ENCODE measurements around the gene PLAAT3. TPM values are rescaled to one million over a fixed set of nuclear protein-coding genes. Genes with fewer than 3 reads are reported as not detected.
A peak's percentile ranks its signal among the peaks of the same experiment; 100 is the strongest.
"Not testable (repeated sequence)": the region's sequence is repeated elsewhere in the genome, so short reads cannot be mapped to it uniquely, and the experiment has no call there.

Gene PLAAT3
- total RNA-seq, 4 donors from 2014 or later, result 0.57 to 15.4 (median 4.5) TPM

GRCh38 chr11:63552921-63553320 is 61.3 kb downstream of the PLAAT3 start:
- Histone ChIP-seq H3K27ac (peak overlapping the region in 3 of 4 donors; percentile 2 to 31 (median 22)), H3K27me3 (no peaks in the 10 kb centered on the region), H3K4me3 (no peak overlapping the region), H3K36me3 (no peaks in the 10 kb centered on the region), H3K9me3 (no peaks in the 10 kb centered on the region), H3K4me1 (peaks cover 0 to 16% (median 0%) of the 10 kb centered on the region in 3 donors)
- DNase-seq, result no peak
- TF ChIP-seq CTCF (IDR thresholded peaks at IDR 0.05), result no peak
- no peak for TF ChIP-seq POLR2A (IDR thresholded peaks at IDR 0.05)
- WGBS, 2 donors, result 78 to 85% methylated on average over 5 to 7 of the region's 7 CpGs
- intact Hi-C loops (cut with DNase I), result no loop called here

GRCh38 chr11:63551889-63552266 is 62.4 kb downstream of the PLAAT3 start:
- no peak for DNase-seq
- Histone ChIP-seq H3K9me3 (no peaks in the 10 kb centered on the region), H3K4me3 (no peak overlapping the region), H3K27ac (no peak overlapping the region), H3K36me3 (peaks cover 0 to 8% (median 0%) of the 10 kb centered on the region in 3 donors), H3K27me3 (no peaks in the 10 kb centered on the region), H3K4me1 (peaks cover 0 to 16% (median 0%) of the 10 kb centered on the region in 3 donors)
- intact Hi-C loops (cut with DNase I), result no loop called here
- no peak for TF ChIP-seq POLR2A (IDR thresholded peaks at IDR 0.05)
- no peak for TF ChIP-seq CTCF (IDR thresholded peaks at IDR 0.05)
- WGBS, 2 donors, result 84 to 91% methylated on average over 3 to 6 of the region's 6 CpGs

GRCh38 chr11:63551091-63551888 is 62.9 kb downstream of the PLAAT3 start:
- Histone ChIP-seq H3K27ac (no peak overlapping the region), H3K4me1 (peaks cover 0 to 16% (median 0%) of the 10 kb centered on the region in 3 donors)

GRCh38 chr11:63550156-63550700 is 64.0 kb downstream of the PLAAT3 start:
- DNase-seq; H3K4me3 ChIP-seq; H3K9me3 ChIP-seq; intact Hi-C loops (cut with DNase I); H3K27me3 ChIP-seq; H3K27ac ChIP-seq: not testable (repeated sequence)
- 93% methylated on average over 5 of the region's 31 CpGs; no CpG with 5 or more reads in 1 of the 2 donors for WGBS, 2 donors
- H3K36me3 ChIP-seq, result peaks cover 0 to 24% (median 0%) of the 10 kb centered on the region in 3 donors
- H3K4me1 ChIP-seq, result peaks cover 0 to 16% (median 0%) of the 10 kb centered on the region in 3 donors

More at GRCh38 chr11:63551091-63551888, 62.9 kb downstream of the PLAAT3 start:
- Histone ChIP-seq H3K36me3 (peaks cover 0 to 13% (median 0%) of the 10 kb centered on the region in 3 donors), H3K27me3 (no peaks in the 10 kb centered on the region), H3K9me3 (no peaks in the 10 kb centered on the region), H3K4me3 (no peak overlapping the region)
- WGBS, 2 donors, result 67 to 86% methylated on average over 17 to 23 of the region's 27 CpGs
- no peak for TF ChIP-seq POLR2A (IDR thresholded peaks at IDR 0.05)
- intact Hi-C loops (cut with DNase I), result no loop called here
- no peak for DNase-seq

GRCh38 chr11:63549411-63549810 is 64.8 kb downstream of the PLAAT3 start:
- DNase-seq, result no peak
- H3K36me3 ChIP-seq, result peaks cover 0 to 32% (median 4%) of the 10 kb centered on the region in 3 donors
- intact Hi-C loops (cut with DNase I), result no loop called here
- H3K4me3 ChIP-seq, result no peak overlapping the region
- no peak for TF ChIP-seq POLR2A (IDR thresholded peaks at IDR 0.05)
- TF ChIP-seq CTCF (IDR thresholded peaks at IDR 0.05), result no peak
- WGBS, 2 donors, result 87 to 92% methylated on average over 3 of the region's 4 CpGs
- no peak overlapping the region for H3K27ac ChIP-seq
- no peaks in the 10 kb centered on the region for H3K27me3 ChIP-seq
- peaks cover 0 to 16% (median 0%) of the 10 kb centered on the region in 3 donors for H3K4me1 ChIP-seq
- no peaks in the 10 kb centered on the region for H3K9me3 ChIP-seq

- peaks cover 0 to 7% (median 0%) of the 10 kb centered on the region in 3 donors for H3K4me1 ChIP-seq
- no peaks in the 10 kb centered on the region for H3K27me3 ChIP-seq
- TF ChIP-seq POLR2A (IDR thresholded peaks at IDR 0.05), result no peak
- no peak for TF ChIP-seq CTCF (IDR thresholded peaks at IDR 0.05)
- H3K36me3 ChIP-seq, result peaks cover 0 to 37% (median 4%) of the 10 kb centered on the region in 3 donors
- 64 to 65% methylated on average over 4 of the region's 4 CpGs for WGBS, 2 donors
- H3K9me3 ChIP-seq, result no peaks in the 10 kb centered on the region
- no peak overlapping the region for H3K27ac ChIP-seq
- no peak overlapping the region for H3K4me3 ChIP-seq
- no peak for DNase-seq
- intact Hi-C loops (cut with DNase I), result no loop called here
These were observed 66.1 kb downstream of the PLAAT3 start for GRCh38 chr11:63548178-63548577.
